Naive thymus-derived CD8-positive, alpha-beta T cell (primary cell): ENCODE results near the gene CACNA1F. TPM values are rescaled to one million over a fixed set of nuclear protein-coding genes. Genes with fewer than 3 reads are reported as not detected.
A peak's percentile ranks its signal among the peaks of the same experiment; 100 is the strongest.

Source experiments
- ATAC-seq, 2 donors: fragments of 150-1000 bp; cut with Tn5 transposase in 1 of 2; sonication (Bioruptor Pico), chemical (Tn5 transposase) in 1 of 2; 1 replicate in 1 of 2; 2 replicates in 1 of 2; pipeline ENCODE4 v1.10.0; 2021; ENCODE audit warnings: mild to moderate bottlenecking in 2 of 2, moderate library complexity in 2 of 2
- POLR2A ChIA-PET: fragments of 350-600 bp; sonication (Branson Sonifier 250); formaldehyde crosslinking; loops from one replicate; lab custom pipeline; 2021; ENCODE audit warnings: antibody characterized with exemption; lab: Charles Lee
- DNase-seq, 10 donors: peaks; one replicate each; pipeline versions ENCODE4 v3.0.0 to v3.0.0-alpha.2; 2020 to 2022
- H3K27ac Mint-ChIP-seq, 10 donors: one replicate each; pipeline ENCODE4 v1.8.0; 2020 to 2022; ENCODE audit warnings: mild to moderate bottlenecking in 10 of 10, mixed read lengths in 10 of 10, moderate library complexity in 4 of 10, inconsistent platforms in 1 of 10
- H3K27me3 Mint-ChIP-seq, 5 donors: one replicate each; pipeline ENCODE4 v1.8.0; 2021 to 2022; ENCODE audit warnings: mixed read lengths in 5 of 5
- H3K36me3 Mint-ChIP-seq, 3 donors: one replicate each; pipeline ENCODE4 v1.8.0; 2020 to 2022; ENCODE audit warnings: mixed read lengths in 3 of 3, mild to moderate bottlenecking in 2 of 3, inconsistent platforms in 1 of 3
- H3K4me1 Mint-ChIP-seq, 4 donors: one replicate each; pipeline ENCODE4 v1.8.0; 2021 to 2022; ENCODE audit warnings: mixed read lengths in 4 of 4
- H3K4me3 Mint-ChIP-seq, 10 donors: one replicate each; pipeline ENCODE4 v1.8.0; 2020 to 2022; ENCODE audit warnings: mild to moderate bottlenecking in 10 of 10, mixed read lengths in 10 of 10, moderate library complexity in 6 of 10, inconsistent platforms in 1 of 10
- H3K9me3 Mint-ChIP-seq, 9 donors: one replicate each; pipeline ENCODE4 v1.8.0; 2020 to 2022; ENCODE audit warnings: mixed read lengths in 9 of 9, mild to moderate bottlenecking in 3 of 9, inconsistent platforms in 1 of 9, moderate library complexity in 1 of 9
- polyA plus RNA-seq, 3 donors: library from polyadenylated mRNA; unstranded; fragments of 300-500 nt; fragmentation: Illumina TruSeq; gene quantifications; one replicate each; pipeline ENCODE4 v1.2.3, GENCODE V29; 2021
- total RNA-seq, 8 experiments: library from RNA in 2 of 8; stranded (reverse) in 2 of 8; gene quantifications; one replicate each; pipeline ENCODE4 v1.2.3 and lab custom pipeline; 2021 to 2026

The CACNA1F gene
- total and polyA plus RNA-seq, 5 experiments from 2014 or later: 0.02 to 3.8 (median 3.6) TPM; not detected in 2

DNA sequence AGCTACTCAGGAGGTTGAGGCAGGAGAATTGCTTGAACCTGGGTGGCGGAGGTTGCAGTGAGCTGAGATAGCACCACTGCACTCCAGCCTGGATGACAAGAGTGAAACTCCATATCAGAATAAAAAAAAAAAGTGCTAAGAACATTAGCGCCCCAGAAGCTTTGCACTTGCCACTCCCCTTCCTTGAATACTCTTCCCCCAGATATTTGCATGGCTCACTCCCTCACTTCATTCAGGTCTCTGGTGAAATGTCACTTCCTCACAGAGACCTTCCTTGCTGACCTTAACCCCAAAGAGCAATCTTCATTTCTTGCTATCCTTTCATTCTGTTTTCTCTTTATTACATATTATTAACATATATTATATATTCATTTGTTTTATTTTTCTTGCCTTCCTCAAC, 11.3 kb downstream of the CACNA1F start:
- Mint-ChIP-seq H3K4me1 (peaks cover 0 to 3% (median 2%) of the 10 kb centered on the region in 4 donors), H3K36me3 (no peaks in the 10 kb centered on the region), H3K4me3 (no peak overlapping the region), H3K27ac (no peak overlapping the region), H3K27me3 (no peaks in the 10 kb centered on the region), H3K9me3 (peaks cover 0 to 2% (median 0%) of the 10 kb centered on the region in 9 donors)
- no peak for ATAC-seq
- POLR2A ChIA-PET: no interaction called here
- DNase-seq: no peak

DNA sequence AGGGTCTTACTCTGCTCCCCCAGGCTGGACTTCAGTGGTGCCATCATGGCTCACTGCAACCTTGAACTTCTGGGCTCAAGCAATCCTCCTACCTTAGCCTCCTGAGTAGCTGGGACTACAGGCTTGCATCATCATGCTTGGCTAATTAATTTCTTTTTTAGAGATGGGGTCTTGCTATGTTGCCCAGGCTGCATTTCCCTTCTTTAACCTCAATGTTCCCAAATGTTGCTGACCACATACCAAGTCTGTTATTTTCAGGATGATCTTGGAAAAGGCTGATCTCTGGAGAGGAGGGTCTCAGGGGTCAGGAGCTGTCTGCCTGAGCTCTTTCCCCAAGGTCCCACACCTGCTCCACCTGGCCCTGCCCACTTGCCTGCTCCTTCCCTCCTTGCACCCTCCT, 13.0 kb downstream of the CACNA1F start:
- ATAC-seq: no peak
- H3K36me3 Mint-ChIP-seq: no peaks in the 10 kb centered on the region
- no peaks in the 10 kb centered on the region for H3K27me3 Mint-ChIP-seq
- H3K4me3 Mint-ChIP-seq: no peak overlapping the region
- no peaks in the 10 kb centered on the region for H3K9me3 Mint-ChIP-seq
- DNase-seq: no peak
- POLR2A ChIA-PET: interaction anchor here (1.2 kb wide), 1 partner anchor 10 kb away, joined by 4 read pairs; no protein-coding TSS in a partner anchor
- H3K27ac Mint-ChIP-seq: no peak overlapping the region
- H3K4me1 Mint-ChIP-seq: peaks cover 0 to 3% (median 2%) of the 10 kb centered on the region in 4 donors

DNA sequence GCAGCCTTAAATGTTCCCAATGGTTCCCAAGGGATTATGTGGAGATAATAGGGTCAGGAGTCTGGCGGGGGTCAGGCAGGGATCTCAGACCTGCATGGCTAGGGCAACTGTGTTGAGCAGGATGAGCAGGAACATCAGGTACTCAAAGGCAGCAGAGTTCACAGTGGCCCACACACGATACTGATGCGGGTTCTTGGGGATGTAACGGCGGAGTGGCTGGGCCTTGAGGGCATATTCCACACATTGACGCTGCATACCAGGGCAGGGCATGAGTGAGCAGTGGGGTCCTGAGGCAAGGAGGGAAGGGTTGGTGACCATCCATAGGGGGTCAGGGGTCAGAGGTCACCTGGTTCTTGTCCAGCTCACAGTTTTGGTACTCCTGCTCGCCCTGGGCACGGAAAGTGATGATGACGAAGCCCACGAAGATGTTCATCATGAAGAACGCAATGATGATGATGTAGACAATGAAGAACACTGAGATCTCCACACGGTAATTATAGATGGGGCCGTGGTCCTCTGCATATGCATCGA, 18.1 kb downstream of the CACNA1F start:
- Mint-ChIP-seq H3K4me3 (no peak overlapping the region), H3K36me3 (no peaks in the 10 kb centered on the region), H3K4me1 (peaks cover 0 to 5% (median 0%) of the 10 kb centered on the region in 4 donors), H3K27me3 (no peaks in the 10 kb centered on the region), H3K9me3 (peaks cover 0 to 13% (median 0%) of the 10 kb centered on the region in 9 donors), H3K27ac (no peak overlapping the region)
- no peak for ATAC-seq
- no peak for DNase-seq
- POLR2A ChIA-PET: no interaction called here

DNA sequence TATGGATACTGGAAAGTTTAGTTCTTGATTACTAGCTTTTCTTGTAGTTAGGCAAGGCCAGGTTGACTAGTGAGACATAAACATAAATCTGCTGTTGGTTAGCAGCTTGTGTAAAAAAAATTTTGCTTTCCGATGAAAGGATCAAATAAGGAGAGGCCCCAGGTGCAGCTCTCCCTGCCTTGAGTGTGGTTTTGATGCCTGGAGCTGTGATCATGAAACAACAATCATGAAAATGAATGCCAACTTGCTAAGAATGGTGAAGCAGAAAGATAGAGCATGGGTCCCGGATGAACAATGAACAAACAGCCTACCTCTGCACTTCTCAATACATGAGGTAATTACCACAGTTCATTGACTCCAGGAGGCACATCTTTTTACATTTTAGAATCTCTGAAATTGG, 18.7 kb downstream of the CACNA1F start:
- POLR2A ChIA-PET: no interaction called here
- H3K4me3 Mint-ChIP-seq: no peak overlapping the region

DNA sequence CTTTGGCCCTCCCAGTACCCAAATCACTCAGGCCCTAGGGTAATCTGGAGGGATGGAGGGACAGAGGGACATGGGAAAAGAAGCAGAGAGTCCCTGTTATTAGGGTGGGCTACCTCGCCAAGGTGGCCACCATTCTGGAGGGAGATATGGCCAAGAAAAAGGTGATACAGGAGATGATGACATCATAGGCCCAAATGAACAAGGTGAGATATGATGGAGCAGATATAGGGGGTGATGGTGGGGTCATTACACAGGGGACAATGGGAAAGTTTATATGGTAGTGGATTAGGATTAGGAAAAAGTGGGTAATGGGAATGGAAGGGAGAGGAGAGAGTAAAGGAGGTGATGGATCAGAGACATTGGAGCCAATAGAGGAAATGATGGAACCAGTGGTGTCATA, 20.3 kb downstream of the CACNA1F start:
- H3K27me3 Mint-ChIP-seq: no peaks in the 10 kb centered on the region
- no peaks in the 10 kb centered on the region for H3K36me3 Mint-ChIP-seq
- H3K9me3 Mint-ChIP-seq: peaks cover 0 to 13% (median 0%) of the 10 kb centered on the region in 9 donors
- DNase-seq (no peak), ATAC-seq (no peak)
- H3K4me3 Mint-ChIP-seq: no peak overlapping the region
- POLR2A ChIA-PET: no interaction called here
- H3K4me1 Mint-ChIP-seq: peaks cover 0 to 4% (median 0%) of the 10 kb centered on the region in 4 donors
- no peak overlapping the region for H3K27ac Mint-ChIP-seq

More for the DNA sequence above, 18.7 kb downstream of the CACNA1F start:
- H3K4me1 Mint-ChIP-seq: peaks cover 0 to 4% (median 0%) of the 10 kb centered on the region in 4 donors
- DNase-seq (no peak), ATAC-seq (no peak)
- no peaks in the 10 kb centered on the region for H3K27me3 Mint-ChIP-seq
- peaks cover 0 to 13% (median 0%) of the 10 kb centered on the region in 9 donors for H3K9me3 Mint-ChIP-seq
- H3K36me3 Mint-ChIP-seq: no peaks in the 10 kb centered on the region
- H3K27ac Mint-ChIP-seq: no peak overlapping the region

DNA sequence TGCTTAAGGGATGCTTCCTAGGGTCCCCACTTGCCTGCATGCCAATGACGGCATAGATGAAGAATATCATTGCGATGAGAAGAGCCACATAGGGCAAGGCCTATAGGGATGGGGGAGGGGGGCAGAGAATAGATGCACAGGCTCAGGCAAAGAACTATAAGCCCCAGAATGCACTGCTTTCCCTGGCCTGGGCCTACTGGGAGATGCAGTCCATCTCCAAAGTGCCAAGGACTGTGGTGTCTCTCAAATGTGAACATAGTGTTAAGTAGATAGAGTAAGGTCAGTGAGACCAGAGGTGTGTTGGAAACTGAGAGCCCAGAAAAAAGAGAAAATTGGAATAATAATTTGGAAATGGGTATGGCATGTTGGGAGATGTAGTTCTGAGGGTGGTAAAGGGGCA, 20.9 kb downstream of the CACNA1F start:
- no peaks in the 10 kb centered on the region for H3K36me3 Mint-ChIP-seq
- peaks cover 0 to 4% (median 0%) of the 10 kb centered on the region in 4 donors for H3K4me1 Mint-ChIP-seq
- H3K9me3 Mint-ChIP-seq: peaks cover 0 to 13% (median 0%) of the 10 kb centered on the region in 9 donors
- ATAC-seq (no peak), DNase-seq (no peak)
- no peak overlapping the region for H3K27ac Mint-ChIP-seq
- H3K4me3 Mint-ChIP-seq: no peak overlapping the region
- POLR2A ChIA-PET: no interaction called here
- no peaks in the 10 kb centered on the region for H3K27me3 Mint-ChIP-seq

DNA sequence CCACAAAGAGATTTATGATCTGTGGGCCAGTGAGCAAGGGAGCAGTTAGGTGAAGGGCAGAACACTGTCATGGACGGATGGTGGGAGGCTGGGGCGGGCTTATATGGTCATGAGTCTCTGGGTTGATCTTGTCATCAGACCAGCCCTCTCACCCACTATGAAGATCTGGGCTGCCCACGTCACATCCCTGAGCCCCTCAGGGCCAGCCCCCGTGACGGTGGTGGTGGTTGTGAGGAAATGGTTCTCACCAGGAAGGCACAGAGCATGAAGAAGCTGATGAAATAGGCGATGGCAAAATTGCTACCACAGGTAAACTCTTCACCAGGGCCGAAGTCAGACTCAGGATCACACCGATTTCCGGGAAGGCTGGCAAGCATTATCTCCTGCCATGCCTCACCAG, 22.1 kb downstream of the CACNA1F start:
- ATAC-seq (no peak), DNase-seq (no peak)
- no peaks in the 10 kb centered on the region for H3K36me3 Mint-ChIP-seq
- H3K9me3 Mint-ChIP-seq: peaks cover 0 to 13% (median 0%) of the 10 kb centered on the region in 9 donors
- peak overlapping the region in 1 of 10 donors; percentile 31 for H3K27ac Mint-ChIP-seq
- peaks cover 0 to 4% (median 0%) of the 10 kb centered on the region in 4 donors for H3K4me1 Mint-ChIP-seq
- H3K27me3 Mint-ChIP-seq: no peaks in the 10 kb centered on the region
- POLR2A ChIA-PET: no interaction called here
- no peak overlapping the region for H3K4me3 Mint-ChIP-seq

DNA sequence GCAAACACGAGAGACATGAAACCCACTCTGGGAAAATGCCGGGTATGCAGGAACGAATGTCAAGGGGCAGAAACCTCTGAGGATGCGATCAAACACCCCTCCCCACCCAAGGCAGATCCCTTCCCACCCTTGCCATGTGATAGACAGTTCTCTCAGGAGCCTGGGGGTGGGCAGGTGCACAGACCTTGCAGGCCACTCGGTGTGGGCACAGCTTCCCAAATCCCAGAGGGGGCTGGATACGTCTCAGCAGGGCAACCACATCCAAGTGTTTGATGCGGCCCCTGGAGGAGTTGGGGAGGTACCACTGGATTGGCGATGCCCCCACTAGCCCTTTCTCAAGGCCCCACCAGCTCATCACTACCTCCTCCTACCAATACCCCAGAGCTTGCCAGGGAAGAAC, 22.7 kb downstream of the CACNA1F start:
- peaks cover 0 to 4% (median 0%) of the 10 kb centered on the region in 4 donors for H3K4me1 Mint-ChIP-seq
- peaks cover 0 to 13% (median 0%) of the 10 kb centered on the region in 9 donors for H3K9me3 Mint-ChIP-seq
- H3K27ac Mint-ChIP-seq: no peak overlapping the region
- no peak for DNase-seq
- ATAC-seq: no peak
- no peaks in the 10 kb centered on the region for H3K36me3 Mint-ChIP-seq
- no peaks in the 10 kb centered on the region for H3K27me3 Mint-ChIP-seq
- no peak overlapping the region for H3K4me3 Mint-ChIP-seq
- POLR2A ChIA-PET: interaction anchor here (2.0 kb wide), 1 partner anchor 10 kb away, joined by 5 read pairs; the partner anchor contains the start of gene SYP

DNA sequence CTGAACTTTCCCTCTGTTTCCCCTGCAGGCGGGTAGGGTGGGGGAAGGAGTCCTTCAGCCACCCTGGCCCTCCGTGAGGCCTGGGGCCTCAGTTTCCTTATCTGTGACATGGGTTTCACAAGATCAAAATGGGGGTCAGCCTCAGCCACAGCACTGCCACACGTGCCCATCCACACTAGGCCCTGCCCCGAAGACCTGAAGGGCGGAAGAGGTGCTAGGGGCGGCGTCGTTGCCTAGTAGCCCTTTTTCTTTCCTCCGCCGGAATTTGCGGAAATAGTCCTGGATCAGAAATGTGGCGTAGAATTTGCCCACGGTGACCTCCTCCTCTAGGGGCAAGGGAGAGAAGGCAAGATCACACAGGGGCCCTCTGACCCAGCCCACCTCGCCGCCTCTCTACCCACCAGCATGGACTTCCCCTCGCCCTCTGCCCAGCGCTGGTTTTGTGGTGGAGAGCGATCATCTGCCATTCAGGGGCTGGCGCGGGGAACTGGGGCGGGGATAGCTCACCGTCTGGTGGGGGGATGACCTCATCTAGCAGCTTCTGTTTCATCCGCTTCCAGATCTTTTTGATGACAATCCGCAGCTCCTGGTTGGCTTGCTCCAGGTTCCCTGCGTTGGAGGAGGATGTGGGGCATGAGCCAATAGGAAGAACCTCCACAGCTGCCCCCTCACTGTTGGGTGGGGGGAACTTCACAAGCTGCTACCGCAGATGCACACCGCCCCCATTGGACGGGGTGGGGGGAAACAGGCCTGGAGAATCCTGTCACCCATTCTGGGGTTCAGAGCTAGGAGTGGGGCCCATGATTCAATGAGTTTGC, 23.5 kb downstream of the CACNA1F start:
- H3K9me3 Mint-ChIP-seq: peaks cover 0 to 13% (median 0%) of the 10 kb centered on the region in 9 donors
- H3K36me3 Mint-ChIP-seq: no peaks in the 10 kb centered on the region
- POLR2A ChIA-PET: interaction anchor here (0.6 to 2.0 kb wide), 2 partner anchors 9 to 319 kb away, joined by 3 to 5 read pairs; partner anchors contain the start of gene SYP
- ATAC-seq (peak; percentile 54 to 74), DNase-seq (peak in 2 of 10 donors; percentile 16 to 20)
- no peaks in the 10 kb centered on the region for H3K27me3 Mint-ChIP-seq
- peak overlapping the region in 9 of 10 donors; percentile 22 to 61 (median 26) for H3K4me3 Mint-ChIP-seq
- H3K4me1 Mint-ChIP-seq: peaks cover 0 to 4% (median 0%) of the 10 kb centered on the region in 4 donors
- peak overlapping the region in 2 of 10 donors; percentile 38 to 49 for H3K27ac Mint-ChIP-seq

DNA sequence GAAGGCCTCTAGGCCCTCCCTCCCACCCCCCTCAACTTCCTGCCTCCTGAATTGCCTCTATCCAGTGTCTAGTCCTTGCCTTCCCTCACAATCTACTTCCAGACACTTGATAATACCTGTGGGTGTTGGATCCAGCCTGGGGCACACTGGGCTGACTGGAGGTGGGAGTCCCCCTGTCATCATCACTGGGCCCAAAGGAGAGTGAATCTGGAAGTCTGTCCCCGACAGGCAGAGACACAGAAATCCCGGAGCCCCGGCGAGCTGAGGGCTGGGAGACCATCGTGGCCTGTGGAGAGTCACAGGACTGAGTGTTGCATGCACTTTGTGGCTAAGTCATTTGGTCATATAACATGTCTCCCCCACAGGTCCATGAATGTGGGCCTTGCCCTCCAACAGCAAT, 24.7 kb downstream of the CACNA1F start:
- Mint-ChIP-seq H3K27me3 (no peaks in the 10 kb centered on the region), H3K9me3 (peaks cover 0 to 11% (median 0%) of the 10 kb centered on the region in 9 donors), H3K4me1 (peaks cover 0 to 4% (median 0%) of the 10 kb centered on the region in 4 donors), H3K4me3 (no peak overlapping the region), H3K27ac (peak overlapping the region in 1 of 10 donors; percentile 62), H3K36me3 (no peaks in the 10 kb centered on the region)
- POLR2A ChIA-PET: no interaction called here
- DNase-seq (no peak), ATAC-seq (no peak)

DNA sequence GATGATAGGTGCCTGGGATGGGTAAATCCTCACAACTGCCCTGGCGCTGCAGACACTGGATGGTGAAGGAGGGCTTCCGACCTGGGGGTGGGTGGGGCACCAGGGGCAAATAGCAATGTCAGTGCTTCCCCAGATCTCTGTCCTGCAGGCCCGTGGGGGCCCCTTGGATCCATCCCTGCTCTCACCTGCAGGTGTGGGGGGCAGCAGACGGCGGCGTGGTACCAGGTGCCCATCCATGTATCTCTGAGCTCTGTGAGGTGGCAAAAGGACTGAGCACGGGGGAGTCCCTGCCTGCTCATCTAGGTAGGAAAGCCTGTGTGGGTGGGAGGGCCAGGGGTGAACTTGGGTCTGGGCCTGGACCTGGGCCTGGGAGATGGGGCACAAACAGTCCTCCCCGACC, 26.6 kb downstream of the CACNA1F start:
- ATAC-seq: no peak
- DNase-seq: no peak
- H3K4me3 Mint-ChIP-seq: no peak overlapping the region
- peaks cover 0 to 4% (median 0%) of the 10 kb centered on the region in 4 donors for H3K4me1 Mint-ChIP-seq
- no peak overlapping the region for H3K27ac Mint-ChIP-seq
- H3K27me3 Mint-ChIP-seq: no peaks in the 10 kb centered on the region
- POLR2A ChIA-PET: interaction anchor here (0.5 kb wide), 1 partner anchor 206 kb away, joined by 3 read pairs; no protein-coding TSS in a partner anchor
- H3K36me3 Mint-ChIP-seq: no peaks in the 10 kb centered on the region
- H3K9me3 Mint-ChIP-seq: no peaks in the 10 kb centered on the region

DNA sequence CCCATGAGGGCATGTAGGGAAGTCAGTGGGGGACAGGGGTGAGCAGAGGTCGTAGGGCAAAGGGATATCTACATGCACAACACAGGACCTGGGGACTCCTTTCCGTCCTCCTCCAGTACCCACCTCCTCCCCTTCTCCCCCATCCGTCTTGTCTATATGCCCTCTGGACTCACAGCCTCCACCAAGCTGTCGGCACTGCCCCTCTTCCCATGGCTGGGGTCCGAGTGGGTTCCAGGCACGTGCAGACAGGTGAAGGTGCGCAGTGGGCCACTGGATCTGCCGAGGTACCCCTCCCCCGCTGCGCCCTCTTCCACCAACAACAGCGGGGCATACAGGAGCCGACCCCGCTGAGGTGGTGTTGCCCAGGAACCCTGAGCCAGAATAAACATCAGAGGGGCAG, 27.7 kb downstream of the CACNA1F start:
- Mint-ChIP-seq H3K27me3 (no peaks in the 10 kb centered on the region), H3K9me3 (no peaks in the 10 kb centered on the region), H3K36me3 (no peaks in the 10 kb centered on the region), H3K4me1 (peaks cover 0 to 6% (median 2%) of the 10 kb centered on the region in 4 donors), H3K4me3 (no peak overlapping the region), H3K27ac (no peak overlapping the region)
- POLR2A ChIA-PET: no interaction called here
- no peak for DNase-seq
- ATAC-seq: no peak

DNA sequence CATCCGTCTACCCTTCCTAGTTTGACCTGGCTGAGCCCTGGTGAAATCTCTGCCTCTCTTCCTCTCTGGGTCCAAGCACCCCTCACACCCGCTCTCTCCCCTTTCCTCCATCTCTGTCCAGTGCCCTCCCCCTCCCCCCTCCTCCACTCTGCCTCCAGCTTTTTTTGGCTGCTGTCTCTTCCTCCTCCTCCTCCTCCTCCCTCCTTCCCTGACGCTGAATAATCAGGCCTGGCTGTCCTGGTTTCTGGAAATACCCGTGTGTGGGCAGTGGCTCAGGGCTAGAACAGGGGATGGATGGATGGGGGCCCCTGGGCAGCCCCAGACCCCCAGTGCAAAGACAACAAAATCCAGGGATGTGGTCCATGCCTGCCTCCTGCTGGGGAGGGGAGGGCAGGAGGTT, 28.4 kb downstream of the CACNA1F start:
- Mint-ChIP-seq H3K4me1 (peaks cover 0 to 6% (median under 1%) of the 10 kb centered on the region in 4 donors), H3K27me3 (no peaks in the 10 kb centered on the region), H3K36me3 (no peaks in the 10 kb centered on the region), H3K4me3 (no peak overlapping the region), H3K27ac (no peak overlapping the region), H3K9me3 (no peaks in the 10 kb centered on the region)
- DNase-seq (no peak), ATAC-seq (no peak)
- POLR2A ChIA-PET: no interaction called here
